Heart right ventricle (tissue), 16 donors: ENCODE results near the gene IL36B. TPM values are rescaled to one million over a fixed set of nuclear protein-coding genes. Genes with fewer than 3 reads are reported as not detected.
"Not testable (repeated sequence)": the region's sequence is repeated elsewhere in the genome, so short reads cannot be mapped to it uniquely, and the experiment has no call there.

ENCODE experiments used
- ATAC-seq, 8 donors: fragments of 200-7000 bp; cut with Tn5 transposase; one replicate each; pipeline ENCODE4 v1.9.1; 2020; ENCODE audit warnings: mild to moderate bottlenecking in 8 of 8, moderate library complexity in 8 of 8, moderate number of reproducible peaks in 1 of 8
- DNase-seq, 2 donors: peaks; one replicate each; pipeline ENCODE4 v3.0.0-alpha.2; 2020
- H3K27ac ChIP-seq, 10 donors: fragments of 200-600 bp; sonication (generic) in 2 of 10; one replicate each; pipeline versions ENCODE4 v1.5.0 to v1.8.0; 2020 to 2022; ENCODE audit warnings: mild to moderate bottlenecking in 3 of 10
- H3K27me3 ChIP-seq, 7 donors: fragments of 200-600 bp; one replicate each; pipeline ENCODE4 v1.8.0; 2021 to 2022; ENCODE audit warnings: mild to moderate bottlenecking in 2 of 7
- H3K36me3 ChIP-seq, 9 donors: fragments of 200-600 bp; sonication (generic) in 1 of 9; one replicate each; pipeline versions ENCODE4 v1.5.0 to v1.8.0; 2020 to 2022; ENCODE audit warnings: mild to moderate bottlenecking in 2 of 9
- H3K4me1 ChIP-seq, 9 donors: fragments of 200-600 bp; sonication (generic) in 1 of 9; one replicate each; pipeline versions ENCODE4 v1.5.0 to v1.8.0; 2020 to 2022; ENCODE audit warnings: mild to moderate bottlenecking in 4 of 9
- H3K4me3 ChIP-seq, 10 donors: fragments of 200-600 bp; sonication (generic) in 2 of 10; one replicate each; pipeline versions ENCODE4 v1.5.0 to v1.8.0; 2020 to 2022; ENCODE audit warnings: mild to moderate bottlenecking in 7 of 10, moderate library complexity in 2 of 10
- H3K9me3 ChIP-seq, 11 donors: fragments of 200-600 bp in 10 of 11; sonication (generic) in 2 of 11; one replicate each; pipeline versions ENCODE4 v1.5.0 to v1.8.0; 2013 to 2022; ENCODE audit warnings: mild to moderate bottlenecking in 2 of 11, control low read depth in 1 of 11, moderate library complexity in 1 of 11
- CTCF ChIP-seq, 9 donors: fragments of 200-600 bp; sonication (generic) in 2 of 9; IDR thresholded peaks; one replicate each; pipeline versions ENCODE4 v1.5.0 to v1.8.0; 2021 to 2022; ENCODE audit warnings: antibody characterized with exemption in 9 of 9, mild to moderate bottlenecking in 5 of 9, moderate library complexity in 1 of 9
- WGBS, 2 donors: extraction: QIAGEN DNeasy Blood & Tissue Kit; methylation state at CpG; one replicate each; pipeline ENCODE4 v1.1.7; 2013; ENCODE audit warnings: inconsistent platforms in 1 of 2; 5-methylcytosine and 5-hydroxymethylcytosine counted together
- intact Hi-C, 10 donors: fragments of 100-400 bp; cut with DNase I; formaldehyde crosslinking; loops; one replicate each; pipeline versions ENCODE4 v1.11.1 to v1.14.2; 2022
- long read RNA-seq, 3 donors: library from polyadenylated mRNA; unstranded; transcript quantifications; one replicate each; pipeline ENCODE4 v2.0.0, GENCODE V29; 2020 to 2021
- polyA plus RNA-seq, 2 donors: library from polyadenylated mRNA; stranded (reverse); fragments of 200-250 nt; gene quantifications; one replicate each; pipeline ENCODE4 v1.2.3, GENCODE V29; 2013
- total RNA-seq, 10 donors: library from RNA; stranded (reverse); fragmentation: NEBNext Ultra II Directional in 3 of 10; extraction: Animal tissue kit (Norgen Biotek cat#: 25700) in 3 of 10; gene quantifications; one replicate each; pipeline versions ENCODE4 v1.2.1 to v1.2.4, GENCODE V29; 2021 to 2023
- donor health status: Arrhythmogenic right ventricular cardiomyopathy.
- donor health status: ischemic (EF 13 %, LVEDD 7.1; RV severe dilation, severe dysfunction).
- donor health status: healthy with polysubstance abuse.
- donor health status: DM: no; HTN: yes; CAD: no.
- donor health status: DM: no; HTN: no; CAD: no.
- donor health status: ischemic (EF 25% LVEDD 6.9; RV normal size, moderate dysfunction).
- donor health status: ischemic (EF 25% LVEDD 5.7; RV mildly dilated, moderate dysfunction).
- donor health status: healthy.
- donor health status: DM: yes; HTN: yes; CAD: no.
- donor health status: Ischemic cardiomyopathy.
- donor health status: ischemic (EF 35%, LVEDD 5.7; RV mildly dilated, moderate dysfunction).
- donor health status: nonischemic (EF 11% LVEDD 7.7; RV severe dilation, severe dysfunction).
- donor health status: DM: yes; HTN: yes; CAD: no.
- donor health status: PGD.
- donor health status: ischemic (EF 29% LVEDD 5.4; RV normal size, mild dysfunction).
- donor health status: nonischemic (EF 23%, LVEDD 6.1; RV moderate dilation, normal function).

The IL36B gene
- total RNA-seq (not detected), polyA plus RNA-seq (not detected)
- long read RNA-seq, donor 1, result 0 reads
- long read RNA-seq, donor 2, result 0 reads
- long read RNA-seq, donor 3, result 0 reads

GRCh38 chr2:113052396-113052917, at the start of gene IL36B:
TSS of gene IL36B (minus strand) at chr2:113052867.
- Histone ChIP-seq H3K36me3 (no peaks in the 10 kb centered on the region), H3K4me3 (no peak within 1 kb of the TSS), H3K27ac (no peak within 1 kb of the TSS), H3K27me3 (peaks cover 0 to 6% (median 5%) of the 10 kb centered on the region in 7 donors), H3K4me1 (no peaks in the 10 kb centered on the region), H3K9me3 (peaks cover 0 to 18% (median 0%) of the 10 kb centered on the region in 11 donors)
- DNase-seq (no peak), ATAC-seq (no peak)
- 67 to 70% methylated on average over 6 of the region's 6 CpGs for WGBS, 2 donors
- no peak for TF ChIP-seq CTCF (IDR thresholded peaks at IDR 0.05)
- intact Hi-C loops, result no loop called here

- Histone ChIP-seq H3K9me3 (peaks cover 0 to 9% (median 0%) of the 10 kb centered on the region in 11 donors), H3K4me1 (peaks cover 0 to 10% (median 0%) of the 10 kb centered on the region in 9 donors), H3K27me3 (peaks cover 0 to 7% (median 0%) of the 10 kb centered on the region in 7 donors), H3K36me3 (no peaks in the 10 kb centered on the region), H3K27ac (no peak overlapping the region), H3K4me3 (no peak overlapping the region)
- no peak for TF ChIP-seq CTCF (IDR thresholded peaks at IDR 0.05)
- intact Hi-C loops, result no loop called here
- WGBS, 2 donors, result 90 to 96% methylated on average over 2 of the region's 2 CpGs
- DNase-seq (no peak), ATAC-seq (no peak)
Measured at GRCh38 chr2:113102133-113102532, 49.5 kb upstream of the IL36B start.

GRCh38 chr2:113098532-113098931, 45.9 kb upstream of the IL36B start:
- intact Hi-C loops, result no loop called here
- DNase-seq, result no peak
- peaks cover 0 to 4% (median 0%) of the 10 kb centered on the region in 9 donors for H3K4me1 ChIP-seq

DNA sequence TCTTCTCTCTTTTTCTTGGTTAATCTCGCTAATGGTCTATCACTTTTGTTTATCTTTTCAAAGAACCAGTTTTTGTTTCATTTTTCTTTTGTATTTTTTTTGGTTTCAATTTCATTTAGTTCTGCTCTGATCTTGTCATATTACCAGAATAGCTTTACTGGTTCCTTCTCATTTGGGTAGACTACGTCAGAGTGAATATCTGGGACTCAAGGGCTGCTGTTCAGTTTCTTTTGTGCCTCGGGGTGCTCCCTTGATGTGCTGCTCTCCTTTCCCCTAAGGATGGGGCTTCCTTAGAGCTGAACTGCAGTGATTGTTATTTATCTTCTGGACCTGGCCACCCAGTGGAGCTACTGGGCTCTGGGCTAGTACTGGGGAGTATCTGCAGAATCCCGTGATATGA, 45.4 kb upstream of the IL36B start:
- TF ChIP-seq CTCF (IDR thresholded peaks at IDR 0.05), result no peak
- intact Hi-C loops, result no loop called here
- WGBS, 2 donors, result 87% methylated on average over 4 of the region's 4 CpGs

More at GRCh38 chr2:113098532-113098931, 45.9 kb upstream of the IL36B start:
- ATAC-seq, result no peak
- no peak overlapping the region for H3K4me3 ChIP-seq
- H3K9me3 ChIP-seq, result peaks cover 0 to 19% (median 0%) of the 10 kb centered on the region in 11 donors
- no peak overlapping the region for H3K27ac ChIP-seq
- WGBS, 2 donors, result 91% methylated on average over 6 of the region's 6 CpGs
- H3K36me3 ChIP-seq, result no peaks in the 10 kb centered on the region
- TF ChIP-seq CTCF (IDR thresholded peaks at IDR 0.05), result no peak
- peaks cover 0 to 4% (median 0%) of the 10 kb centered on the region in 7 donors for H3K27me3 ChIP-seq

GRCh38 chr2:113096842-113097618, 44.4 kb upstream of the IL36B start:
- intact Hi-C loops, H3K36me3 ChIP-seq, H3K27ac ChIP-seq, H3K27me3 ChIP-seq, DNase-seq, H3K4me3 ChIP-seq, ATAC-seq, H3K4me1 ChIP-seq: not testable (repeated sequence)
- WGBS, 2 donors, result 85 to 90% methylated on average over 2 of the region's 2 CpGs
- peaks cover 0 to 12% (median 0%) of the 10 kb centered on the region in 11 donors for H3K9me3 ChIP-seq

More for the DNA sequence above, 45.4 kb upstream of the IL36B start:
- DNase-seq, result no peak
- Histone ChIP-seq H3K36me3 (no peaks in the 10 kb centered on the region), H3K4me3 (no peak overlapping the region), H3K27me3 (peaks cover 0 to 4% (median 0%) of the 10 kb centered on the region in 7 donors), H3K4me1 (peaks cover 0 to 4% (median 0%) of the 10 kb centered on the region in 9 donors), H3K9me3 (peaks cover 0 to 19% (median 0%) of the 10 kb centered on the region in 11 donors), H3K27ac (no peak overlapping the region)
- no peak for ATAC-seq

DNA sequence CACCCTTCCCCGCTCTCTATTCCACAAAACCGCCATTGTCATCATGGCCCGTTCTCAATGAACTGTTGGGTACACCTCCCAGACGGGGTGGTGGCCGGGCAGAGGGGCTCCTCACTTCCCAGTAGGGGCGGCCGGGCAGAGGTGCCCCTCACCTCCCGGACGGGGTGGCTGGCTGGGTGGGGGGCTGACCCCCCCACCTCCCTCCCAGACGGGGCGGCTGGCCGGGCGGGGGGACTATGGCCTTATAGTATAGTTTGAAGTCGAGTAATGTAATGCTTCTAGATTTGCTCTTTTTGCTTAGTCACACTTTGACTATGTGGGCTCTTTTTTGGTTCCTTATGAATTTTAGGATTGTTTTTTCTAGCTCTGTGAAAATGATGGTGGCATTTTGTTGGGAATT, 43.6 kb upstream of the IL36B start:
- H3K27ac ChIP-seq, H3K27me3 ChIP-seq, ATAC-seq, intact Hi-C loops, H3K4me1 ChIP-seq, H3K4me3 ChIP-seq, H3K36me3 ChIP-seq, DNase-seq: not testable (repeated sequence)
- H3K9me3 ChIP-seq, result peaks cover 0 to 12% (median 0%) of the 10 kb centered on the region in 11 donors
- WGBS, 2 donors, result 89 to 95% methylated on average over 11 of the region's 14 CpGs
